HG03520 (cell line): ENCODE results near the gene MED22.
"Not testable (repeated sequence)": the region's sequence is repeated elsewhere in the genome, so short reads cannot be mapped to it uniquely, and the experiment has no call there.

ENCODE experiments used
- ATAC-seq: cut with Tn5 transposase; IDR thresholded peaks from one replicate; pipeline ENCODE4 v1.9.1; 2021; ENCODE audit warnings: mild to moderate bottlenecking, moderate library complexity; ENCODE audit not compliant: unreplicated experiment

MED22 gene

DNA sequence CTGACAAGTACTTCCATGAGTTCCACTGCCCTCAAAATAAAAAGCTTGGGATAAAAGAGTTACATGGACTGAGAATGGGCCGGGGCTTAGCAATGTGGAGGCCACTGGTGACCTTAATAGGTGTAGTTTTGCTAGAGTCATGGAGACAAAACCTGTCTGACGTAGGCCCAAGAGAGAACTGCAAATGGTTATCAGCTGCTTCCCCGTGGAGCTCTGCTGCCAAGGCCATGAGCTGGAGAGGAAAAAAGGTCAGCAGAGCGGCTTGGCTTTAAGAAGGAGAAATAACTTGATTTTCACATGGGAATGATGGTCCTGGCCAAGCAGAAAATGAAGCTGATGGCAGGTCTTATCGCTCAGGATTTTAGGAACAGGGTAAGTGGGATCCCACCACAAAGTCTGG lies 8.3 kb downstream of the MED22 start:
- ATAC-seq: no peak

GRCh38 chr9:133335924-133336811 lies 11.8 kb downstream of the MED22 start, which contains the start of gene SURF6:
TSS of gene SURF6 (minus strand) at chr9:133336188. CDS start at chr9:133336132, 56 bp downstream.
- peak; percentile 69 for ATAC-seq

- ATAC-seq: not testable (repeated sequence)
Observed at GRCh38 chr9:133334888-133335287, 13.0 kb downstream of the MED22 start.

DNA sequence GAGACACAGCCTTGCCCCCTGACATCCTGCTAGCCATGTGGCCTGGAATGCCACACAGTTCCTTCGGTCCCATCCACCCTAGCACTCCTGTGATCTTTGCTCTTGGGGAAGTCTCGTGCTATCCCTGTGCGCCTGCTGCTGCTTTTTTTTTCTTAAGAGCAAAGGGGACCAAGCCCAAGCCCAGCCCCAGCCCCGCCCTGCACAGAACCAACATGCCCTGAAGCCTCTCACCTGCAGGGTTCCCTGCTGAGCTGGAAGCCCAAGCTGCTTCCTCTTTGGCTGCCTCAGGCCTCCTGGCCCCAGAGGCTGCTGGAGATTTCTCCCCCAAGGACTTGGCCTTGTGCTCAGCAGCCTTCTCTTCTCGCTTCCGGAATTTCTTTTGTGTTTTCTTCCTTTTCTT lies 13.8 kb downstream of the MED22 start:
- ATAC-seq: no peak

DNA sequence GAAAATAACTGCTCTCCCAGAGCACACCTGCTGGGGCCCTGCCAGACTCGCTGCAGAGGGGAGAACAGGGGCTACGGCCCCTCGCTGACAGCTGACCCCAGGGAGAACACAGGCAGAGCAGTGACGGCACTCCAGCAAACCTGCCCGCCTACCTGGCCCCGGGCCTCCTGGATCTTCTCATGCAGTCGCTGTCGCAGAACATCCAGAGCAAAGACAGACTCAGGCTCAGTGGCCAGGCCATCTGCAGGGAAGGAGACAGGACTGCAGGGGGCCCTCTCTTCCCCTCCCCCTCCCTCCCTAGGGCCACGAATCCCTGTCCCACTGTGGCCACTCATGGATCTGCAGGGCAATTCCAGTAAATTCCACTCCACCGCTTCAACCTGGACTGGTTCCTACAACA lies 14.4 kb downstream of the MED22 start:
- no peak for ATAC-seq

DNA sequence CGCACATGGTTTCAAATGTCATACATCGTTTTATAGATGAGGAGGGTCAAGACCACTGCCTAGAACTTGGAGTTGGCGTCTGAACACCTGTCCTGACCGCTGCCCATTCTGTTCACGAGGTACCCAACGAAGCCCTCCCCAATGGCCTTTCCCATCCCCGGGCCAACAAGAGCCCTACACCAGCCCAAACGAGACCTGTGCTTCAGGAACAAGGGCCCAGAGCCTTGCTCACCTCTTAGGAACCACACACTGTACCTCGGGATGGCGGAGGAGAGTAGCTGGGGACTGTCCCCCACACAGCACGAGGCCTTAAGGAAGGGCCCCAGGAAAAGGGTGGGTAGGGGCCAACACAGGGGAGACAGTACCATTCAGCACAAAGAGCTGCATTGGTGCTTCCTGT lies 14.9 kb downstream of the MED22 start:
- ATAC-seq: no peak

- no peak for ATAC-seq
Observed at GRCh38 chr9:133332381-133332730, 15.6 kb downstream of the MED22 start.

GRCh38 chr9:133331641-133332380 lies 16.1 kb downstream of the MED22 start:
- no peak for ATAC-seq

GRCh38 chr9:133331221-133331620 lies 16.7 kb downstream of the MED22 start:
- no peak for ATAC-seq

DNA sequence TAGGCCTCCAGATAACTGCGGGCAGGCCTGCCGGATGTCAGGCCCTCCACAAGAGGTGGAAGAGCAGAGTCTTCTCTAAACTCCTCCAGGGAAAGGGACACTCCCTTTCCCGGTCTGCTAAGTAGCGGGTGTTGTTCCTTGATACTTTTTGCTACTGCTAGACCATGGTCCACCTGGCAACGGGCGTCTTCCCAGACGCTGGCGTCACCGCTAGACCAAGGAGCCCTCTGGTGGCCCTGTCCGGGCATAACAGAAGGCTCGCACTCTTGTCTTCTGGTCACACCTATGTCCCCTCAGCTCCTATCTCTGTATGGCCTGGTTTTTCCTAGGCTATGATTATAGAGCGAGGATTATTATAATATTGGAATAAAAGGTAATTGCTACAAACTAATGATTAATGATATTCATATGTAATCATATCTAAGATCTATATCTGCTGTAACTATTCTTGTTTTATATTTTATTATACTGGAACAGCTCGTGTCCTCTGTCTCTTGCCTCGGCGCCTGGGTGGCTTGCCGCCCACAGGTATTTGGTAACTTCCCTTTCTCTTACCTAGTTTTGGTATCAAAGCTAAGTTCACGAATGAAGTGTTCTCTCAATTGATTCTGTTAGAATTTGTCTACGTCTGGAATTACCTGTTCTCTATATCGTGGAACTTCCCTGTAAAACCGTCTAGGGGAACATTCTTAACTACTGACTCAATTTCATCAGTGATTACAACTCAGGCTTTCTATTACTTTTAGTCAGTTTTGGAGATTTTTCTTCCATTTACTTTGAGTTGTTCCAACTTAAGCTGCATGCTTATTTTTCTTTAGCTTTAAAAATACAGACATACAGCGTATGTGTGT lies 18.4 kb downstream of the MED22 start:
- not testable (repeated sequence) for ATAC-seq

DNA sequence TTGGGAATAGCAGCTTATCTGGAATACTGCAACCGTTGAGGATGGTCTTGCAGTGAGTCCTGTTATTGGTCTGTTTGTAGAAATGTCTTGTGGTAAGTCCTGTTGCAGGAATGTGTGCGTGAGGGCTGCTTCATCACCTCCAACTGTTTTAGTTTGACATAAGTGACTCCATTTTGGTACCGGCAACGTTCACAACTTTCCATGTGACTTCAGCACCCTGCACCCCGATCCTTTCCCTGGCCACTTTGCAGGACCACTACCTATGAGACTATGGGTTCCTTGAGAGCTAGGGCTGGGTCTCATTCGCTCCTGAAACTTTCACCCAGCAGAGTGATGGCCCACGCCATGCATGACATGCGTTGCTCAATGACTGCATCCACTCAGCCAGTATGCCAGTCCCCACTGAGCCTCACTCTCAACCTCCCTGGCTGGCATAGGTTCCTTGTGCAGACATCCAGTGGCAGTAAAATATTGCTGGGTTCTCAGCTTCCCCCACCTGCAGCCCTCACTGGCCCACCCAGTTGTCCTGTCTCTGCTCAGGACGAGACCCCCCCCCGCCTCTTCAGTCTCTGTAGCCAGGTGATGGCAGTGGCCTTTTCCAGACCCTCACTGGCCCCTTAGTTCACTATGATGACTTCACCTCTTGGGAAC lies 20.0 kb downstream of the MED22 start:
- no peak for ATAC-seq

DNA sequence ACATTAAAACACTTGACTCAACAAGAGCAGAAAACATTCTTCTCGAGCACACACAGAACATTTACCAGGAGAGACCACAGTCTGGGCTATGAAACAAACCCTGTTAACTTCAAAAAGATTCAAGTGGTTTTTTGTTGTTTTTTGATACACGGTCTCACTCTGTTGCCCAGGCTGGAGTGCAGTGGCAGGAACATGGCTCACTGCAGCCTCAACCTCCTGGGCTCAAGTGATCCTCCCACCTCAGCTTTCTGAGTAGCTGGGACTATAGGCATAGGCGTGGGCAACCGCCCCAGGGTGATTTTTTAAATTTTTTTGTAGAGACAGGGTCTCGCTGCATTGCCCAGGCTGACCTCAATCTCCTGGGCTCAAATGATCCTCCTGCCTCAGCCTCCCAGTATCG lies 20.9 kb downstream of the MED22 start:
- ATAC-seq: not testable (repeated sequence)

DNA sequence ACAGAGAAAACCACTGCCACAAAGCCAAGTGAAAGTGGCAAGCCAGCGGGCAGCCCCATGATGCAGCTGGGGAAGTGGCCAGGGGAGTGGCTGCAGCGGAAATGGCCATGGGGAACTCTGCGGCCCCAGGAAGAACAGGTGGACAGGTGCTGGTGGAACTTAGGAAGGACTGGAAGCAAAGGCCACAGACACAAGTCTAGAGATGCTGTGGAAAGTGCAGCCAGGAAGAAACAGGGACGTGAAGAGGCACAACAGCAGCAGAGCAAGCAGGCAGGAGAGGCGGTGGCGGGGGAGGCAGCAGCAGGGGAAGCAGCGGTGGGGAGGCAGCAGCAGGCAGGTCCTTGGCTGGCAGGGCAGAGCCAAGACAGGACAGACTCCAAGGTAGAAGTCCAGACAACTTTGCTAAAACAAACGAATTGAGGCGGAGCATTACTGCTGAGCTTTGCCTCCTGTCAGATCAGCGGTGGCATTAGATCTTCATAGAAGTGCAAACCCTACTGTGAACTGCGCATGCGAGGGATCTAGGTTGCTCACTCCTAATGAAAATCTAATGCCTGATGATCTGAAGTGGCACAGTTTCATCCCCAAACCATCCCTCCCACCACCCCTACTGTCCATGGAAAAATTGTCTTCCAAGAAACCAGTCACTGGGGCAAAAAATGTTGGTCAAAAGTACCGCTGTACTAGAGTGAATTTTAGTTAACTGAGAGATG lies 23.8 kb downstream of the MED22 start:
- ATAC-seq: no peak

GRCh38 chr9:133323211-133323610 lies 24.7 kb downstream of the MED22 start:
- ATAC-seq: no peak

DNA sequence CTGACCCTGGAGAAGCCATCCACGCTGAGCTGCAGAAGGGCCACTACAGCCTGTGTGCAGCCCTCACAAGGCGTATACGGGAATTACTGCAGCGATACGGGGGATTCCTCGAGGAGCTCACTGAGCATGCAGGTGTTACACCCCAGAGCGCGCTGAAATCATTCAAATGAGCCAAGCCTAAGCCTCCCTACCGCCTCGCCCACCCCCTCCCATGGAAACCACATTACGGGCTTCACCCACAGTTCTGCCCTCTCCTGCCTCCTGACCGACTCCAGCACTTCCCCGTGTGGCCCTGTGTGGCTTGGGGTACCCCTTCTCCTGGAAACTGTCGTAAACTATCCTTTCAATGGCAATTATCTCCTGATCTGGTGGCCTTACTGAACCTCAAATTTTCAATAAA lies 25.2 kb downstream of the MED22 start:
- ATAC-seq: no peak

DNA sequence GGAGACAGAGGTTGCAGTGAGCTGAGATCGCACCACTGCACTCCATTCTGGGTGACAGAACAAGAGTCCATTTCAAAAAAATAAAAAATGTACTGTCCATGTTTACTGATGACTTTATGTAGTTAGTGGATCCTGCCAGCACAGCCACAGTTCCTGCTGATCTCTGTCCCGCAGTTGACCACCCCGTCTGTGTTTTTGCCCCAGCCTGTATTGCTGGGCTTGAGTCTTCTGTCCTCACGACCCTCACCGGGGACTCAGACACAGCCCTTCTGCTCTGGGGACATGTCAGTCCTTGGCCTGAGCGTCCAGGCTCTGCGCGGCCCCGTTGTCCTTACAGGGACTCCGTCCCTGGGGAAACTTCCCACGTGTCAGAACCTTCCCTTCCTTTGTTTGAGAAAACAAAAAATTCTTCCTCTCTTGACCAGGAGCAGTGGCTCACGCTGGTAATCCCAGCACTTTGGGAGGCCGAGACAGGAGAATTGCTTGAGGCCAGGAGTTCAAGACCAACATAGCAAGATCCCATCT lies 26.5 kb downstream of the MED22 start:
- ATAC-seq: no peak

- no peak for ATAC-seq
Observed at GRCh38 chr9:133320421-133320881, 27.5 kb downstream of the MED22 start.

DNA sequence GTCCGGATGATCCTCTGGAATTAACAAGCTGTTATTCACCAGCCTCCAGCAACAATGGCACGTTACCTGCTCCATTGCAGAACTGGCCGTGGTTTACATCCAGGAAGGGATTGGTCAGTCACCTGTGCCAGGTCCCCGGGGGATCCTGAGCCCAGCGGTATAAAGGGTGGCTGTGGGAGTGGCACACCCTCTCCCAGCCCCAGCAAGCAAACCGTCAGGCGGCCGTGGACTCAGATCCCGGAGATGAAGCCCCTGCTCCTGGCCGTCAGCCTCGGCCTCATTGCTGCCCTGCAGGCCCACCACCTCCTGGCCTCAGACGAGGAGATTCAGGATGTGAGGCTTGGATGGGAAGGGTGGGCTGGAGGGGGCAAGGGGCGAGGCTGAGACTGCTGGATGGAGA lies 30.4 kb downstream of the MED22 start:
- ATAC-seq: not testable (repeated sequence)

DNA sequence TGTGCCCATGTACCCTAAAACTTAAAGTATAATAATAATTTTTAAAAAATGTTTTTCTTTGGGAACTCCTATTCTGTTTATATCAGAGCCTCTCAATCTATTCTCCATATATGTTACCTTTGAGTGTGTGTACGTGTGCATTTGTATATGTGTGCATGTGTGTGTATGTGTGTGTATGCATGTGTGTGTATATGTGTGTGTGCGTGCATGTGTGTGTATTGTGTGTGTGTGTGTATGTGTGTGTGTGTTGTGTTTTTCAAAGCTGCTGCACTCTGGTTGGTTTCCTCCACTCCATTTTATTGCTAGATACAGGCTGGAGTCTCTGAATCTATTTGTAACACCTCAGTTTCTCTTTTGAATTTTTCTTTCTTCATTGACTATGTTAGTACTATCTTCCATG lies 31.9 kb downstream of the MED22 start:
- no peak for ATAC-seq

GRCh38 chr9:133309608-133310007 lies 38.3 kb downstream of the MED22 start:
- no peak for ATAC-seq
